Body of pancreas (tissue), 4 donors: ENCODE measurements around the gene KIZ. TPM values are rescaled to one million over a fixed set of nuclear protein-coding genes. Genes with fewer than 3 reads are reported as not detected.

Source experiments
- ATAC-seq: fragments of 150-250 bp; one replicate; pipeline ENCODE4 v1.9.1; 2016
- DNase-seq, 4 donors: peaks; one replicate each; pipeline ENCODE4 v3.0.0-alpha.2; 2019
- H3K27ac ChIP-seq, 4 donors: fragments of 200-600 bp; sonication (generic); 1 replicate in 3 of 4; 2 replicates in 1 of 4; pipeline versions ENCODE4 v1.5.1 to v1.6.1; 2016 to 2019; ENCODE audit warnings: mild to moderate bottlenecking in 1 of 4, mixed read lengths in 1 of 4, moderate library complexity in 1 of 4
- H3K27me3 ChIP-seq, 2 donors: fragments of 200-600 bp; sonication (generic); one replicate each; pipeline ENCODE4 v1.6.0; 2016; ENCODE audit warnings: mild to moderate bottlenecking in 1 of 2
- H3K36me3 ChIP-seq, 2 donors: fragments of 200-600 bp; sonication (generic); replicated peaks in 1 of 2; 2 replicates each; pipeline ENCODE4 v1.5.1; 2016; ENCODE audit warnings: low read depth in 2 of 2; ENCODE audit not compliant: insufficient read depth in 1 of 2
- H3K4me1 ChIP-seq: fragments of 200-600 bp; sonication (generic); one replicate; pipeline ENCODE4 v1.6.0; 2016
- H3K4me3 ChIP-seq, 2 donors: fragments of 200-600 bp; sonication (generic); 1 replicate in 1 of 2; 2 replicates in 1 of 2; pipeline ENCODE4 v1.5.1; 2016 to 2019
- H3K9me3 ChIP-seq, 3 donors: fragments of 200-600 bp; sonication (generic); 1 replicate in 2 of 3; 2 replicates in 1 of 3; pipeline ENCODE4 v1.5.1; 2016
- POLR2A ChIP-seq, 3 donors: fragments of 450-650 bp; IDR thresholded peaks; one replicate each; pipeline ENCODE4 v1.6.1; 2016; ENCODE audit warnings: antibody characterized with exemption in 3 of 3, mild to moderate bottlenecking in 2 of 3
- WGBS, 2 donors: methylation state at CpG; one replicate each; pipeline ENCODE4 v1.1.5; 2017; 5-methylcytosine and 5-hydroxymethylcytosine counted together
- intact Hi-C: fragments of 100-400 bp; cut with DNase I; formaldehyde crosslinking; loops from one replicate; pipeline ENCODE4 v1.15.1; 2023
- total RNA-seq, 2 donors: library from RNA; depleted of rRNA; stranded (reverse); fragments of >200 nt; gene quantifications; one replicate each; pipeline ENCODE4 v1.1.0, GENCODE V29; 2016
- TF ChIP-seq, protein P1 (sequence below), 7 experiments: fragments of 450-650 bp in 4 of 7; fragments of 200-600 bp in 3 of 7; sonication (generic) in 3 of 7; IDR thresholded peaks; one replicate each; pipeline ENCODE4 v1.5.1; 2016 to 2019; ENCODE audit warnings: antibody characterized with exemption in 7 of 7

The KIZ gene
- total RNA-seq, 2 donors from 2014 or later, result 17.1 to 28.7 TPM

GRCh38 chr20:21127201-21127981, 1.5 kb downstream of the KIZ start:
- Histone ChIP-seq H3K27ac (no peak overlapping the region), H3K4me3 (no peak overlapping the region), H3K4me1 (peaks cover 19% of the 10 kb centered on the region), H3K27me3 (no peaks in the 10 kb centered on the region), H3K9me3 (no peaks in the 10 kb centered on the region), H3K36me3 (no peaks in the 10 kb centered on the region)
- ATAC-seq, result no peak
- intact Hi-C loops, result no loop called here
- 39 to 47% methylated on average over 5 of the region's 5 CpGs for WGBS, 2 donors
- TF ChIP-seq, protein P1, sequence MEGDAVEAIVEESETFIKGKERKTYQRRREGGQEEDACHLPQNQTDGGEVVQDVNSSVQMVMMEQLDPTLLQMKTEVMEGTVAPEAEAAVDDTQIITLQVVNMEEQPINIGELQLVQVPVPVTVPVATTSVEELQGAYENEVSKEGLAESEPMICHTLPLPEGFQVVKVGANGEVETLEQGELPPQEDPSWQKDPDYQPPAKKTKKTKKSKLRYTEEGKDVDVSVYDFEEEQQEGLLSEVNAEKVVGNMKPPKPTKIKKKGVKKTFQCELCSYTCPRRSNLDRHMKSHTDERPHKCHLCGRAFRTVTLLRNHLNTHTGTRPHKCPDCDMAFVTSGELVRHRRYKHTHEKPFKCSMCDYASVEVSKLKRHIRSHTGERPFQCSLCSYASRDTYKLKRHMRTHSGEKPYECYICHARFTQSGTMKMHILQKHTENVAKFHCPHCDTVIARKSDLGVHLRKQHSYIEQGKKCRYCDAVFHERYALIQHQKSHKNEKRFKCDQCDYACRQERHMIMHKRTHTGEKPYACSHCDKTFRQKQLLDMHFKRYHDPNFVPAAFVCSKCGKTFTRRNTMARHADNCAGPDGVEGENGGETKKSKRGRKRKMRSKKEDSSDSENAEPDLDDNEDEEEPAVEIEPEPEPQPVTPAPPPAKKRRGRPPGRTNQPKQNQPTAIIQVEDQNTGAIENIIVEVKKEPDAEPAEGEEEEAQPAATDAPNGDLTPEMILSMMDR (IDR thresholded peaks at IDR 0.05), result no peak
- TF ChIP-seq POLR2A (IDR thresholded peaks at IDR 0.05), result no peak
- no peak for DNase-seq

GRCh38 chr20:21129861-21130260, 4.0 kb downstream of the KIZ start:
- Histone ChIP-seq H3K36me3 (no peaks in the 10 kb centered on the region), H3K27ac (no peak overlapping the region), H3K9me3 (no peaks in the 10 kb centered on the region), H3K4me3 (no peak overlapping the region), H3K4me1 (peaks cover 19% of the 10 kb centered on the region), H3K27me3 (no peaks in the 10 kb centered on the region)
- DNase-seq (no peak), ATAC-seq (no peak)
- intact Hi-C loops, result no loop called here
- no peak for TF ChIP-seq POLR2A (IDR thresholded peaks at IDR 0.05)
- TF ChIP-seq, protein P1 (IDR thresholded peaks at IDR 0.05), result no peak
- 74 to 78% methylated on average over 5 of the region's 5 CpGs for WGBS, 2 donors

- no peak for TF ChIP-seq POLR2A (IDR thresholded peaks at IDR 0.05)
- TF ChIP-seq, protein P1 (IDR thresholded peaks at IDR 0.05), result no peak
- Histone ChIP-seq H3K4me1 (no peaks in the 10 kb centered on the region), H3K27me3 (no peaks in the 10 kb centered on the region), H3K9me3 (no peaks in the 10 kb centered on the region), H3K27ac (no peak overlapping the region), H3K36me3 (no peaks in the 10 kb centered on the region), H3K4me3 (no peak overlapping the region)
- ATAC-seq, result no peak
- intact Hi-C loops, result no loop called here
- 77 to 82% methylated on average over 4 of the region's 4 CpGs for WGBS, 2 donors
- DNase-seq, result no peak
Measured at GRCh38 chr20:21133404-21133803, 7.5 kb downstream of the KIZ start.

- H3K4me1 ChIP-seq, result no peaks in the 10 kb centered on the region
- no peaks in the 10 kb centered on the region for H3K27me3 ChIP-seq
- ATAC-seq (no peak), DNase-seq (no peak)
- no peak overlapping the region for H3K27ac ChIP-seq
- no peak overlapping the region for H3K4me3 ChIP-seq
- H3K9me3 ChIP-seq, result no peaks in the 10 kb centered on the region
- peaks cover 0 to 2% of the 10 kb centered on the region in 2 donors for H3K36me3 ChIP-seq
- TF ChIP-seq, protein P1 (IDR thresholded peaks at IDR 0.05), result no peak
- 91 to 92% methylated on average over 16 of the region's 16 CpGs for WGBS, 2 donors
- intact Hi-C loops, result no loop called here
Measured at GRCh38 chr20:21133917-21134622, 8.2 kb downstream of the KIZ start.
